ENCODE results near the gene SLC44A1. TPM values are rescaled to one million over a fixed set of nuclear protein-coding genes. Genes with fewer than 3 reads are reported as not detected.

Gene SLC44A1
- polyA plus RNA-seq, 2 of the 4 experiments (the other 2 are of a cell fraction), result 19.6 to 27.2 TPM

DNA sequence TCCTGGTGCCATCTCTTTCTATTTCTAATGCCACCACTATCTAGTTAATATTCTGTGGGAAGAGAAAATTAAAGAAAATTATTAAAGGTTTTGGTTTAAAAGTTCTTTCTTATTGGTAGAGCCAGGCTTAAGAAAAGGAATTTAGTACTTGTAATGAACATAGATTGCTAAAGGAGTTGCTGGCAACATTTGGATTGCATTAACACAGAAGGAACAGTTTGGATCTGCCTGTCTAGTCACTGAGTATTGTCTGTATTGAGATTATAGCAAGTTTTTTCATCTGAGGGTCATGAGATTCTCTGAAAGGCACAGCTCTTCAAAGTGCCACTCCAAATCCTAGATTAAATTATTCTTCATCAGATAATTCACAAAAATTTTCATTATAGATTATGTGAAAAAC is 235.4 kb downstream of the SLC44A1 start:
- H3K27ac ChIP-seq, result no peak overlapping the region
- TF ChIP-seq CBX2 (IDR thresholded peaks at IDR 0.05; ENCODE audit: borderline replicate concordance, low read depth) (no peak), HOXB5 (CRISPR knock-in tag; IDR thresholded peaks at IDR 0.05) (no peak), HDAC2 (IDR thresholded peaks at IDR 0.05) (no peak), JUNB (IDR thresholded peaks at IDR 0.05) (no peak), RAD21 (conservative IDR thresholded peaks at IDR 0.05 in 1 of 2, IDR thresholded peaks at IDR 0.05 in 1 of 2) (no peak), HEYL (CRISPR knock-in tag; IDR thresholded peaks at IDR 0.05) (no peak), PHF8 (IDR thresholded peaks at IDR 0.05; ENCODE audit: borderline replicate concordance, low read depth) (no peak), ZFP36 (IDR thresholded peaks at IDR 0.05; ENCODE audit: borderline replicate concordance, partially characterized antibody) (no peak), ZC3H11A (IDR thresholded peaks at IDR 0.05) (no peak), SREBF2 (IDR thresholded peaks at IDR 0.05) (no peak)
- TF ChIP-seq, protein P1, sequence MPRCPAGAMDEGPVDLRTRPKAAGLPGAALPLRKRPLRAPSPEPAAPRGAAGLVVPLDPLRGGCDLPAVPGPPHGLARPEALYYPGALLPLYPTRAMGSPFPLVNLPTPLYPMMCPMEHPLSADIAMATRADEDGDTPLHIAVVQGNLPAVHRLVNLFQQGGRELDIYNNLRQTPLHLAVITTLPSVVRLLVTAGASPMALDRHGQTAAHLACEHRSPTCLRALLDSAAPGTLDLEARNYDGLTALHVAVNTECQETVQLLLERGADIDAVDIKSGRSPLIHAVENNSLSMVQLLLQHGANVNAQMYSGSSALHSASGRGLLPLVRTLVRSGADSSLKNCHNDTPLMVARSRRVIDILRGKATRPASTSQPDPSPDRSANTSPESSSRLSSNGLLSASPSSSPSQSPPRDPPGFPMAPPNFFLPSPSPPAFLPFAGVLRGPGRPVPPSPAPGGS (IDR thresholded peaks at IDR 0.05), result no peak
- TF ChIP-seq, protein P2, sequence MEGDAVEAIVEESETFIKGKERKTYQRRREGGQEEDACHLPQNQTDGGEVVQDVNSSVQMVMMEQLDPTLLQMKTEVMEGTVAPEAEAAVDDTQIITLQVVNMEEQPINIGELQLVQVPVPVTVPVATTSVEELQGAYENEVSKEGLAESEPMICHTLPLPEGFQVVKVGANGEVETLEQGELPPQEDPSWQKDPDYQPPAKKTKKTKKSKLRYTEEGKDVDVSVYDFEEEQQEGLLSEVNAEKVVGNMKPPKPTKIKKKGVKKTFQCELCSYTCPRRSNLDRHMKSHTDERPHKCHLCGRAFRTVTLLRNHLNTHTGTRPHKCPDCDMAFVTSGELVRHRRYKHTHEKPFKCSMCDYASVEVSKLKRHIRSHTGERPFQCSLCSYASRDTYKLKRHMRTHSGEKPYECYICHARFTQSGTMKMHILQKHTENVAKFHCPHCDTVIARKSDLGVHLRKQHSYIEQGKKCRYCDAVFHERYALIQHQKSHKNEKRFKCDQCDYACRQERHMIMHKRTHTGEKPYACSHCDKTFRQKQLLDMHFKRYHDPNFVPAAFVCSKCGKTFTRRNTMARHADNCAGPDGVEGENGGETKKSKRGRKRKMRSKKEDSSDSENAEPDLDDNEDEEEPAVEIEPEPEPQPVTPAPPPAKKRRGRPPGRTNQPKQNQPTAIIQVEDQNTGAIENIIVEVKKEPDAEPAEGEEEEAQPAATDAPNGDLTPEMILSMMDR (IDR thresholded peaks at IDR 0.05), result no peak
- TF ChIP-seq, protein P3, sequence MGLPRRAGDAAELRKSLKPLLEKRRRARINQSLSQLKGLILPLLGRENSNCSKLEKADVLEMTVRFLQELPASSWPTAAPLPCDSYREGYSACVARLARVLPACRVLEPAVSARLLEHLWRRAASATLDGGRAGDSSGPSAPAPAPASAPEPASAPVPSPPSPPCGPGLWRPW (IDR thresholded peaks at IDR 0.05), result no peak
- no peak for ATAC-seq
- ChIA-PET POLR2A (no interaction called here), CTCF (interaction anchor here (0.7 kb wide), 1 partner anchor 616 kb away, joined by 3 read pairs; no protein-coding TSS in a partner anchor)
- no peak for DNase-seq (ENCODE audit: low read depth in 1 of 2, low spot score in 1 of 2)
- FAIRE-seq, result no peak
- no peak overlapping the region for H3K4me3 ChIP-seq
- no peak overlapping the region for H3K4me2 ChIP-seq
- no peaks in the 10 kb centered on the region for H3K9me3 ChIP-seq
- H3K4me1 ChIP-seq, result peaks cover 19% of the 10 kb centered on the region; the same call in 2 of the 3 replicates

DNA sequence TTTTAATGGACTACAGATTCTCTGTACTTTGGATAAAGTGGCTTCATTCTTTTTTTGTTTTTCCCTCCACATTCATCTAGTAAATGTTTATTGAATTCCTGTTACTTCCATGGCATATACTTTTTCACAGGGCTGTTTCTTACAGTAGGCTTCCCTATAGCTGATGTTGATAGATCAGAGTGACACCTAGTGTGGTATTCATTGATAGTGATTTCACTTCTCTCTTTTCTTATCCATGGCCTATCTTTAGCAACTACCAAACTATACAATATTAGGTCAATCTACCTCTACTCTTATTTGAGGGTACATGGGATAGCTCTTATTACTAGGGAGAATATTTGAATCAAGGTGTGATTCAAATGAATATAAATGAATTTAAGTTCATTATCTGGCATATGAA is 239.2 kb downstream of the SLC44A1 start:
- 0 out of 3 replicates have a peak overlapping the region, but pooled peaks have one; percentile 2 for H3K4me2 ChIP-seq
- CTCF ChIA-PET, result no interaction called here
- DNase-seq (ENCODE audit: low read depth in 1 of 2, low spot score in 1 of 2), result no peak
- TF ChIP-seq CBX8 (IDR thresholded peaks at IDR 0.05), result no peak
- H3K4me1 ChIP-seq, result peaks cover 19% of the 10 kb centered on the region; the same call in 2 of the 3 replicates
- POLR2A ChIA-PET, result no interaction called here
- H3K9me3 ChIP-seq, result no peaks in the 10 kb centered on the region
- peak; percentile 13 for FAIRE-seq
- H3K4me3 ChIP-seq, result no peak overlapping the region
- H3K27ac ChIP-seq, result no peak overlapping the region
- ATAC-seq, result no peak

DNA sequence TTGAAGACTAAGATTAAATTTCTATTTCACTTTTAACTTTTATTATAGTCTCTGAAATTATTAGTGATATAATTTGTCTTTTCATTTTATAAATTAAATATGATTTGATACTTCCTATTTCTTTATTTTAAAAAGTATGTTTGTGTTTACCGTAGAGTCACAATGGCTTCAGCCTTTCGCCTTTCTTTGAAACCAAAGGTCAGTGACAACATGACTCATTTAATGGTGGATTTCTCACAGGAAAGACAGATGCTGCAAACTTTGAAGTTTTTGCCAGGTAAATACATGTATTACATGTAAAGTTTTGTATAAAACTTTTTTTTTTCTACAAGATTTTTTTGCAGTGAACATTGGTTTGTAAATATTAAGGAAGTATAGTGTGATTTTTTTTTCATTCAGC is 239.8 kb downstream of the SLC44A1 start:
- H3K4me1 ChIP-seq, result peaks cover 19% of the 10 kb centered on the region; the same call in 2 of the 3 replicates
- ATAC-seq (no peak), FAIRE-seq (no peak), DNase-seq (ENCODE audit: low read depth in 1 of 2, low spot score in 1 of 2) (no peak)
- 70% methylated on average over 2 of the region's 2 CpGs for WGBS (ENCODE audit: missing lambda C conversion rate)
- no peak overlapping the region for H3K4me3 ChIP-seq
- H3K9me3 ChIP-seq, result no peaks in the 10 kb centered on the region
- no peak overlapping the region for H3K4me2 ChIP-seq
- ChIA-PET CTCF (no interaction called here), POLR2A (no interaction called here)
- TF ChIP-seq SMC3 (IDR thresholded peaks at IDR 0.05) (no peak), ESRRA (IDR thresholded peaks at IDR 0.05; ENCODE audit: borderline replicate concordance, low read length) (no peak), MAZ (IDR thresholded peaks at IDR 0.05; ENCODE audit: borderline replicate concordance, low read depth, low read length) (no peak), ZFP36 (IDR thresholded peaks at IDR 0.05; ENCODE audit: borderline replicate concordance, partially characterized antibody) (no peak), CBX8 (IDR thresholded peaks at IDR 0.05) (no peak), HOXB5 (CRISPR knock-in tag; IDR thresholded peaks at IDR 0.05) (no peak), ZNF302 (CRISPR knock-in tag; IDR thresholded peaks at IDR 0.05) (no peak), FOSB (CRISPR knock-in tag; IDR thresholded peaks at IDR 0.05) (no peak), RAD21 (conservative IDR thresholded peaks at IDR 0.05 in 1 of 2, IDR thresholded peaks at IDR 0.05 in 1 of 2) (no peak), EHMT2 (IDR thresholded peaks at IDR 0.05; ENCODE audit: low read depth) (no peak), BHLHE40 (IDR thresholded peaks at IDR 0.05; ENCODE audit: low read depth, low read length) (no peak), EHF (CRISPR knock-in tag; IDR thresholded peaks at IDR 0.05) (no peak)
- TF ChIP-seq, protein P4, sequence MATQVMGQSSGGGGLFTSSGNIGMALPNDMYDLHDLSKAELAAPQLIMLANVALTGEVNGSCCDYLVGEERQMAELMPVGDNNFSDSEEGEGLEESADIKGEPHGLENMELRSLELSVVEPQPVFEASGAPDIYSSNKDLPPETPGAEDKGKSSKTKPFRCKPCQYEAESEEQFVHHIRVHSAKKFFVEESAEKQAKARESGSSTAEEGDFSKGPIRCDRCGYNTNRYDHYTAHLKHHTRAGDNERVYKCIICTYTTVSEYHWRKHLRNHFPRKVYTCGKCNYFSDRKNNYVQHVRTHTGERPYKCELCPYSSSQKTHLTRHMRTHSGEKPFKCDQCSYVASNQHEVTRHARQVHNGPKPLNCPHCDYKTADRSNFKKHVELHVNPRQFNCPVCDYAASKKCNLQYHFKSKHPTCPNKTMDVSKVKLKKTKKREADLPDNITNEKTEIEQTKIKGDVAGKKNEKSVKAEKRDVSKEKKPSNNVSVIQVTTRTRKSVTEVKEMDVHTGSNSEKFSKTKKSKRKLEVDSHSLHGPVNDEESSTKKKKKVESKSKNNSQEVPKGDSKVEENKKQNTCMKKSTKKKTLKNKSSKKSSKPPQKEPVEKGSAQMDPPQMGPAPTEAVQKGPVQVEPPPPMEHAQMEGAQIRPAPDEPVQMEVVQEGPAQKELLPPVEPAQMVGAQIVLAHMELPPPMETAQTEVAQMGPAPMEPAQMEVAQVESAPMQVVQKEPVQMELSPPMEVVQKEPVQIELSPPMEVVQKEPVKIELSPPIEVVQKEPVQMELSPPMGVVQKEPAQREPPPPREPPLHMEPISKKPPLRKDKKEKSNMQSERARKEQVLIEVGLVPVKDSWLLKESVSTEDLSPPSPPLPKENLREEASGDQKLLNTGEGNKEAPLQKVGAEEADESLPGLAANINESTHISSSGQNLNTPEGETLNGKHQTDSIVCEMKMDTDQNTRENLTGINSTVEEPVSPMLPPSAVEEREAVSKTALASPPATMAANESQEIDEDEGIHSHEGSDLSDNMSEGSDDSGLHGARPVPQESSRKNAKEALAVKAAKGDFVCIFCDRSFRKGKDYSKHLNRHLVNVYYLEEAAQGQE (IDR thresholded peaks at IDR 0.05), result no peak
- TF ChIP-seq, protein P5, sequence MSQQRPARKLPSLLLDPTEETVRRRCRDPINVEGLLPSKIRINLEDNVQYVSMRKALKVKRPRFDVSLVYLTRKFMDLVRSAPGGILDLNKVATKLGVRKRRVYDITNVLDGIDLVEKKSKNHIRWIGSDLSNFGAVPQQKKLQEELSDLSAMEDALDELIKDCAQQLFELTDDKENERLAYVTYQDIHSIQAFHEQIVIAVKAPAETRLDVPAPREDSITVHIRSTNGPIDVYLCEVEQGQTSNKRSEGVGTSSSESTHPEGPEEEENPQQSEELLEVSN (IDR thresholded peaks at IDR 0.05; ENCODE audit: borderline replicate concordance, low read depth), result no peak
- no peak overlapping the region for H3K27ac ChIP-seq
